Skeletal muscle tissue (tissue), 4 donors: ENCODE measurements around the gene PANX1. TPM values are rescaled to one million over a fixed set of nuclear protein-coding genes. Genes with fewer than 3 reads are reported as not detected.

ENCODE experiments used
- H3K27ac ChIP-seq: one replicate; pipeline ENCODE4 v1.7.0; 2013; ENCODE audit warnings: mild to moderate bottlenecking, low read depth, low read length, inconsistent platforms
- H3K27me3 ChIP-seq, 3 donors: one replicate each; pipeline ENCODE4 v1.7.0; 2013; ENCODE audit warnings: low read length in 3 of 3; ENCODE audit not compliant: control insufficient read depth in 3 of 3, insufficient read depth in 3 of 3
- H3K36me3 ChIP-seq, 3 donors: one replicate each; pipeline ENCODE4 v1.7.0; 2013; ENCODE audit warnings: low read length in 3 of 3; ENCODE audit not compliant: control insufficient read depth in 3 of 3, insufficient read depth in 3 of 3
- H3K4me1 ChIP-seq, 3 donors: one replicate each; pipeline ENCODE4 v1.7.0; 2013; ENCODE audit warnings: low read length in 3 of 3, mild to moderate bottlenecking in 3 of 3; ENCODE audit not compliant: control insufficient read depth in 3 of 3, insufficient read depth in 3 of 3
- H3K4me3 ChIP-seq, 3 donors: one replicate each; pipeline ENCODE4 v1.7.0; 2013; ENCODE audit warnings: low read length in 3 of 3
- H3K9ac ChIP-seq, 3 donors: one replicate each; pipeline ENCODE4 v1.7.0; 2013; ENCODE audit warnings: low read length in 3 of 3, mild to moderate bottlenecking in 3 of 3, moderate library complexity in 2 of 3, low read depth in 1 of 3
- H3K9me3 ChIP-seq, 3 donors: one replicate each; pipeline ENCODE4 v1.7.0; 2013; ENCODE audit warnings: low read length in 3 of 3; ENCODE audit not compliant: control insufficient read depth in 3 of 3
- total RNA-seq: library from RNA; depleted of rRNA; stranded (reverse); fragments of >200 nt; gene quantifications from one replicate; pipeline ENCODE4 v1.2.3, GENCODE V29; 2014
- donor health status: Osteomylitis.

The PANX1 gene
- total RNA-seq, 1 donor from 2014 or later: 20.4 TPM

GRCh38 chr11:94134651-94135512 is 6.2 kb downstream of the PANX1 start:
- Histone ChIP-seq H3K4me1 (peaks cover 38 to 61% (median 55%) of the 10 kb centered on the region in 3 donors), H3K27ac (peak overlapping the region; percentile 97), H3K4me3 (peak overlapping the region; percentile 37 to 59 (median 41)), H3K9me3 (no peaks in the 10 kb centered on the region), H3K9ac (peak overlapping the region; percentile 60 to 80 (median 69)), H3K27me3 (no peaks in the 10 kb centered on the region), H3K36me3 (peaks cover 0 to 2% (median 0%) of the 10 kb centered on the region in 3 donors)

- Histone ChIP-seq H3K27ac (no peak overlapping the region), H3K36me3 (no peaks in the 10 kb centered on the region), H3K27me3 (no peaks in the 10 kb centered on the region), H3K4me3 (no peak overlapping the region), H3K9me3 (no peaks in the 10 kb centered on the region), H3K9ac (no peak overlapping the region), H3K4me1 (peaks cover 12 to 32% (median 28%) of the 10 kb centered on the region in 3 donors)
Observed at GRCh38 chr11:94139416-94139815, 10.8 kb downstream of the PANX1 start.

- H3K9me3 ChIP-seq: no peaks in the 10 kb centered on the region
- H3K4me1 ChIP-seq: peaks cover 6 to 27% (median 21%) of the 10 kb centered on the region in 3 donors
Observed at GRCh38 chr11:94140154-94140655, 11.6 kb downstream of the PANX1 start.

GRCh38 chr11:94141511-94142307 is 13.1 kb downstream of the PANX1 start:
- H3K4me1 ChIP-seq: peaks cover 5 to 24% (median 13%) of the 10 kb centered on the region in 3 donors
- no peak overlapping the region for H3K4me3 ChIP-seq
- H3K36me3 ChIP-seq: no peaks in the 10 kb centered on the region
- H3K9me3 ChIP-seq: no peaks in the 10 kb centered on the region
- H3K27ac ChIP-seq: no peak overlapping the region
- no peaks in the 10 kb centered on the region for H3K27me3 ChIP-seq
- no peak overlapping the region for H3K9ac ChIP-seq

More at GRCh38 chr11:94140154-94140655, 11.6 kb downstream of the PANX1 start:
- H3K36me3 ChIP-seq: no peaks in the 10 kb centered on the region
- no peak overlapping the region for H3K4me3 ChIP-seq
- no peaks in the 10 kb centered on the region for H3K27me3 ChIP-seq
- H3K27ac ChIP-seq: no peak overlapping the region
- H3K9ac ChIP-seq: no peak overlapping the region

- no peaks in the 10 kb centered on the region for H3K9me3 ChIP-seq
- peak overlapping the region; percentile 14 for H3K27ac ChIP-seq
- H3K4me1 ChIP-seq: peaks cover 5 to 28% (median 13%) of the 10 kb centered on the region in 3 donors
- no peaks in the 10 kb centered on the region for H3K36me3 ChIP-seq
- H3K4me3 ChIP-seq: no peak overlapping the region
- no peaks in the 10 kb centered on the region for H3K27me3 ChIP-seq
- no peak overlapping the region for H3K9ac ChIP-seq
Observed at GRCh38 chr11:94142308-94143281, 14.0 kb downstream of the PANX1 start.

- H3K9ac ChIP-seq: no peak overlapping the region
- peaks cover 6 to 34% (median 13%) of the 10 kb centered on the region in 3 donors for H3K4me1 ChIP-seq
- no peaks in the 10 kb centered on the region for H3K27me3 ChIP-seq
- no peaks in the 10 kb centered on the region for H3K36me3 ChIP-seq
- no peak overlapping the region for H3K27ac ChIP-seq
- H3K4me3 ChIP-seq: no peak overlapping the region
- no peaks in the 10 kb centered on the region for H3K9me3 ChIP-seq
Observed at GRCh38 chr11:94144216-94144615, 15.6 kb downstream of the PANX1 start.

- H3K4me1 ChIP-seq: peaks cover 8 to 36% (median 13%) of the 10 kb centered on the region in 3 donors
Observed at GRCh38 chr11:94144664-94145063, 16.0 kb downstream of the PANX1 start.

GRCh38 chr11:94145431-94145830 is 16.8 kb downstream of the PANX1 start:
- no peak overlapping the region for H3K4me3 ChIP-seq
- no peaks in the 10 kb centered on the region for H3K27me3 ChIP-seq
- no peaks in the 10 kb centered on the region for H3K9me3 ChIP-seq
- no peak overlapping the region for H3K9ac ChIP-seq
- H3K27ac ChIP-seq: no peak overlapping the region
- no peaks in the 10 kb centered on the region for H3K36me3 ChIP-seq
- H3K4me1 ChIP-seq: peaks cover 12 to 43% (median 15%) of the 10 kb centered on the region in 3 donors

More at GRCh38 chr11:94144664-94145063, 16.0 kb downstream of the PANX1 start:
- Histone ChIP-seq H3K9ac (no peak overlapping the region), H3K27ac (no peak overlapping the region), H3K4me3 (no peak overlapping the region), H3K27me3 (no peaks in the 10 kb centered on the region), H3K9me3 (no peaks in the 10 kb centered on the region), H3K36me3 (no peaks in the 10 kb centered on the region)

- Histone ChIP-seq H3K27ac (no peak overlapping the region), H3K9me3 (no peaks in the 10 kb centered on the region), H3K4me3 (no peak overlapping the region), H3K4me1 (peaks cover 17 to 48% (median 19%) of the 10 kb centered on the region in 3 donors), H3K36me3 (no peaks in the 10 kb centered on the region), H3K27me3 (no peaks in the 10 kb centered on the region), H3K9ac (no peak overlapping the region)
Observed at GRCh38 chr11:94145916-94146315, 17.3 kb downstream of the PANX1 start.
